Endothelial cell of umbilical vein (primary cell): ENCODE measurements around the gene HNRNPU. TPM values are rescaled to one million over a fixed set of nuclear protein-coding genes. Genes with fewer than 3 reads are reported as not detected.
A peak's percentile ranks its signal among the peaks of the same experiment; 100 is the strongest.

Experiments used
- BruUV-seq: library from RNA; stranded (reverse); fragments of 400-500 nt; replicated peaks from 2 replicates; lab custom pipeline; 2021; lab: Mats Ljungman, UMichigan
- CTCF ChIA-PET: fragments of 300-600, 350-600 bp; sonication (Branson Sonifier 250); formaldehyde crosslinking; loops from one replicate; lab custom pipeline; 2021; ENCODE audit warnings: antibody characterized with exemption, inconsistent platforms; lab: Charles Lee
- POLR2A ChIA-PET: fragments of 300-600, 350-600 bp; sonication (Branson Sonifier 250); formaldehyde crosslinking; loops from one replicate; lab custom pipeline; 2021; ENCODE audit warnings: antibody characterized with exemption, inconsistent platforms; lab: Charles Lee
- DNase-seq: peaks from one replicate; pipeline ENCODE4 v3.0.0-alpha.2; 2011; ENCODE audit warnings: low read depth, low spot score
- FAIRE-seq: peaks from 2 replicates; lab custom pipeline; 2011; peaks lifted over from hg19 to GRCh38; lab: Jason Lieb, UNC
- H2AFZ ChIP-seq: 2 replicates; pipeline ENCODE4 v1.6.0; 2012; ENCODE audit warnings: low read depth, low read length, control low read depth, inconsistent platforms
- H3K27ac ChIP-seq: 2 replicates; pipeline ENCODE4 v1.5.1; 2011; ENCODE audit warnings: low read depth, mild to moderate bottlenecking, control low read depth, low read length, moderate library complexity; ENCODE audit not compliant: insufficient read depth
- H3K27me3 ChIP-seq, 2 experiments: 2 replicates each; pipeline versions ENCODE4 v1.6.0 to v1.6.1; 2011; ENCODE audit warnings: low read length in 2 of 2, mixed read lengths in 1 of 2; ENCODE audit not compliant: control insufficient read depth in 2 of 2, insufficient read depth in 2 of 2
- H3K36me3 ChIP-seq, 2 experiments: 2 replicates in 1 of 2; 3 replicates in 1 of 2; pipeline ENCODE4 v1.5.1; 2011; ENCODE audit warnings: low read length in 2 of 2, mild to moderate bottlenecking in 1 of 2, moderate library complexity in 1 of 2; ENCODE audit not compliant: control insufficient read depth in 2 of 2, insufficient read depth in 2 of 2; ENCODE audit errors: extremely low read depth in 1 of 2
- H3K4me1 ChIP-seq: 3 replicates; pipeline ENCODE4 v1.5.1; 2011; ENCODE audit warnings: mild to moderate bottlenecking, low read length; ENCODE audit not compliant: control insufficient read depth, insufficient read depth; ENCODE audit errors: extremely low read depth
- H3K4me2 ChIP-seq: 2 replicates; pipeline ENCODE4 v1.6.1; 2011; ENCODE audit warnings: low read length, control low read depth, mixed read lengths; ENCODE audit not compliant: insufficient read depth
- H3K4me3 ChIP-seq, 3 experiments: fragments of 200-600 bp in 1 of 3; sonication (generic), shearing (Covaris generic) in 1 of 3; replicated peaks in 1 of 3; 2 replicates each; pipeline ENCODE4 v1.5.1; 2011 to 2016; ENCODE audit warnings: control low read depth in 3 of 3, low read length in 3 of 3, mild to moderate bottlenecking in 2 of 3, inconsistent platforms in 1 of 3, low read depth in 1 of 3, moderate library complexity in 1 of 3; ENCODE audit not compliant: insufficient read depth in 1 of 3
- H3K79me2 ChIP-seq: 2 replicates; pipeline ENCODE4 v1.6.0; 2012; ENCODE audit warnings: low read length, inconsistent platforms; ENCODE audit not compliant: control insufficient read depth, insufficient read depth
- H3K9ac ChIP-seq: replicated peaks from 2 replicates; pipeline ENCODE3; 2011; ENCODE audit warnings: low read length, control low read depth; ENCODE audit not compliant: insufficient read depth; ENCODE audit errors: extremely low read depth
- H3K9me1 ChIP-seq: replicated peaks from 3 replicates; pipeline ENCODE4 v1.6.0; 2011; ENCODE audit warnings: mild to moderate bottlenecking, low read length; ENCODE audit not compliant: control insufficient read depth, insufficient read depth; ENCODE audit errors: extremely low read depth
- H3K9me3 ChIP-seq: replicated peaks from 2 replicates; pipeline ENCODE4 v1.5.1; 2012; ENCODE audit warnings: low read length, inconsistent platforms; ENCODE audit not compliant: control insufficient read depth, insufficient read depth
- H4K20me1 ChIP-seq: replicated peaks from 2 replicates; pipeline ENCODE3; 2011; ENCODE audit warnings: mild to moderate bottlenecking, low read length; ENCODE audit not compliant: control insufficient read depth, insufficient read depth; ENCODE audit errors: extremely low read depth
- CTCF ChIP-seq, 2 donors: IDR thresholded peaks; 1 replicate in 1 of 2; 2 replicates in 1 of 2; pipeline ENCODE4 v1.5.1; 2011; ENCODE audit warnings: low read length in 2 of 2, mild to moderate bottlenecking in 2 of 2, moderate library complexity in 2 of 2, control low read depth in 1 of 2, inconsistent platforms in 1 of 2, low read depth in 1 of 2; ENCODE audit not compliant: insufficient read depth in 1 of 2; ENCODE audit errors: extremely low read depth in 1 of 2
- EZH2 ChIP-seq: IDR thresholded peaks from 2 replicates; pipeline ENCODE4 v1.6.1; 2012; ENCODE audit warnings: borderline replicate concordance, low read depth, mild to moderate bottlenecking, moderate library complexity, low read length, inconsistent platforms; ENCODE audit not compliant: severe bottlenecking
- GATA2 ChIP-seq: IDR thresholded peaks from 2 replicates; pipeline ENCODE4 v1.7.0; 2011; ENCODE audit warnings: low read depth, mild to moderate bottlenecking, moderate library complexity, mixed read lengths, low read length; ENCODE audit not compliant: insufficient read length, insufficient read depth
- MYC ChIP-seq: IDR thresholded peaks from one replicate; pipeline ENCODE4 v1.6.1; 2011; ENCODE audit warnings: mild to moderate bottlenecking, low read depth, low read length
- POLR2AphosphoS5 ChIP-seq: IDR thresholded peaks from 2 replicates; pipeline ENCODE4 v1.6.1; 2012; ENCODE audit warnings: low read depth, mild to moderate bottlenecking, control low read depth, low read length, moderate library complexity; ENCODE audit not compliant: insufficient read depth
- dilution Hi-C: fragments of 300-500 bp; cut with MboI; formaldehyde crosslinking; loops from one replicate; pipeline ENCODE4 v1.15.0; 2019; ENCODE audit warnings: low sequenced_read_pairs; ENCODE audit not compliant: extremely low pct_ligation_motif_present
- intact Hi-C: fragments of 100-400 bp; cut with micrococcal nuclease; formaldehyde crosslinking; loops from one replicate; pipeline ENCODE4 v1.10.0; 2022
- polyA plus RNA-seq, 4 experiments: library from polyadenylated mRNA; depleted of rRNA in 3 of 4; stranded (reverse) in 3 of 4; unstranded in 1 of 4; fragments of >200 nt; gene quantifications; 2 replicates each; pipeline versions ENCODE4 v1.2.1 to v1.2.3, GENCODE V29; 2011 to 2012; ENCODE audit warnings: missing spikeins in 1 of 4
- total RNA-seq: library from RNA; stranded (reverse); gene quantifications from 2 replicates; pipeline ENCODE4 v1.2.3, GENCODE V29; 2021
- TF ChIP-seq, protein P1 (sequence below): IDR thresholded peaks from 2 replicates; pipeline ENCODE4 v1.6.1; 2011; ENCODE audit not compliant: insufficient read depth, insufficient read length

Gene HNRNPU
- total and polyA plus RNA-seq, 2 donors (not counting 3 experiments of a cell fraction or from before 2014, with no cell fraction given) = 68.7 to 417 TPM

GRCh38 chr1:244836135-244836521 is 28.2 kb downstream of the HNRNPU start:
- Histone ChIP-seq H3K27me3 (no peaks in the 10 kb centered on the region), H3K9me3 (no peaks in the 10 kb centered on the region), H3K36me3 (peaks cover 2 to 13% of the 10 kb centered on the region in 2 experiments), H2AFZ (no peak overlapping the region), H3K4me3 (peak overlapping the region; percentile 36 to 85 (median 80)), H3K4me1 (peaks cover 23% of the 10 kb centered on the region), H3K4me2 (peak overlapping the region; percentile 95), H3K79me2 (peaks cover 49% of the 10 kb centered on the region), H3K27ac (peak overlapping the region; percentile 30), H4K20me1 (no peaks in the 10 kb centered on the region), H3K9me1 (no peaks in the 10 kb centered on the region), H3K9ac (peak overlapping the region; percentile 90)
- CTCF ChIA-PET = interaction anchor here (0.7 to 4.1 kb wide), 9 partner anchors 15 to 206 kb away, joined by 3 to 49 read pairs (median 7); no protein-coding TSS in a partner anchor
- FAIRE-seq (no peak), DNase-seq (peak; percentile 65)
- dilution Hi-C loops = no loop called here
- TSS peak; percentile 62 for BruUV-seq
- POLR2A ChIA-PET = interaction anchor here (3.8 kb wide), 1 partner anchor 27 kb away, joined by 26 read pairs; the partner anchor contains the start of gene HNRNPU
- no peak for TF ChIP-seq GATA2
- TF ChIP-seq POLR2AphosphoS5 = no peak
- TF ChIP-seq, protein P1, sequence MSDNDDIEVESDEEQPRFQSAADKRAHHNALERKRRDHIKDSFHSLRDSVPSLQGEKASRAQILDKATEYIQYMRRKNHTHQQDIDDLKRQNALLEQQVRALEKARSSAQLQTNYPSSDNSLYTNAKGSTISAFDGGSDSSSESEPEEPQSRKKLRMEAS = no peak
- no peak for TF ChIP-seq EZH2
- no peak for TF ChIP-seq CTCF (IDR thresholded peaks at IDR 0.05; ENCODE audit: extremely low read depth in 1 of 2, insufficient read depth in 1 of 2, low read depth in 1 of 2, low read length in 2 of 2)
- no peak for TF ChIP-seq MYC
- intact Hi-C loops = loop anchor here (10.0 kb wide), 2 partner anchors 381 to 491 kb away; partner anchors contain the start of gene ADSS2
